Calu3 (cell line): Measurements from ENCODE around the gene AMBRA1. TPM values are rescaled to one million over a fixed set of nuclear protein-coding genes. Genes with fewer than 3 reads are reported as not detected.

Source experiments
- BruUV-seq: library from RNA; stranded (reverse); fragments of 400-500 nt; replicated peaks from 2 replicates; lab custom pipeline; 2021; lab: Mats Ljungman, UMichigan
- CTCF ChIA-PET: fragments of 300-600 bp; sonication (Branson Sonifier 250); formaldehyde crosslinking; loops from one replicate; lab custom pipeline; 2022; ENCODE audit warnings: antibody characterized with exemption; lab: Charles Lee
- DNase-seq: peaks from one replicate; pipeline ENCODE4 v3.0.0; 2022
- H3K27ac Mint-ChIP-seq: one replicate; pipeline ENCODE4 v1.8.0; 2022; ENCODE audit warnings: mixed read lengths; ENCODE audit not compliant: unreplicated experiment
- H3K27me3 Mint-ChIP-seq: one replicate; pipeline ENCODE4 v1.8.0; 2022; ENCODE audit warnings: mixed read lengths; ENCODE audit not compliant: unreplicated experiment
- H3K36me3 Mint-ChIP-seq: one replicate; pipeline ENCODE4 v1.8.0; 2022; ENCODE audit warnings: mild to moderate bottlenecking, moderate library complexity, mixed read lengths; ENCODE audit not compliant: insufficient read depth, unreplicated experiment
- H3K4me1 Mint-ChIP-seq: one replicate; pipeline ENCODE4 v1.8.0; 2022; ENCODE audit warnings: mild to moderate bottlenecking, low read depth, mixed read lengths; ENCODE audit not compliant: unreplicated experiment
- H3K4me3 Mint-ChIP-seq: one replicate; pipeline ENCODE4 v1.8.0; 2022; ENCODE audit warnings: mild to moderate bottlenecking, low read depth, moderate library complexity, mixed read lengths; ENCODE audit not compliant: unreplicated experiment
- H3K9me3 Mint-ChIP-seq: one replicate; pipeline ENCODE4 v1.8.0; 2022; ENCODE audit warnings: low read depth, mixed read lengths; ENCODE audit not compliant: unreplicated experiment
- CTCF ChIP-seq: fragments of 200-600 bp; IDR thresholded peaks from one replicate; pipeline ENCODE4 v1.8.0; 2022; ENCODE audit warnings: antibody characterized with exemption; ENCODE audit not compliant: unreplicated experiment
- intact Hi-C: fragments of 100-400 bp; cut with micrococcal nuclease; formaldehyde crosslinking; loops from one replicate; pipeline ENCODE4 v1.10.0; 2022; ENCODE audit not compliant: unreplicated experiment
- total RNA-seq: library from RNA; stranded (reverse); gene quantifications from 2 replicates; pipeline ENCODE4 v1.2.3, GENCODE V29; 2022

Gene AMBRA1
- total RNA-seq, 1 experiment from 2014 or later = 35.0 TPM

- Mint-ChIP-seq H3K4me1 (no peaks in the 10 kb centered on the region), H3K27ac (no peak overlapping the region), H3K9me3 (no peaks in the 10 kb centered on the region), H3K27me3 (no peaks in the 10 kb centered on the region), H3K4me3 (no peak overlapping the region), H3K36me3 (peaks cover 10% of the 10 kb centered on the region)
- no peak for DNase-seq
- CTCF ChIA-PET = no interaction called here
- no peak for TF ChIP-seq CTCF
- BruUV-seq = no TSS peak
- intact Hi-C loops = no loop called here
Observed at GRCh38 chr11:46512261-46512881, 81.5 kb downstream of the AMBRA1 start.

GRCh38 chr11:46511342-46511741 lies 82.5 kb downstream of the AMBRA1 start:
- intact Hi-C loops = no loop called here
- H3K4me3 Mint-ChIP-seq = no peak overlapping the region
- no peaks in the 10 kb centered on the region for H3K27me3 Mint-ChIP-seq
- TF ChIP-seq CTCF = no peak
- H3K4me1 Mint-ChIP-seq = no peaks in the 10 kb centered on the region
- no peaks in the 10 kb centered on the region for H3K9me3 Mint-ChIP-seq
- no TSS peak for BruUV-seq
- CTCF ChIA-PET = interaction anchor here (0.6 kb wide), 1 partner anchor 21 kb away, joined by 3 read pairs; no protein-coding TSS in a partner anchor
- H3K27ac Mint-ChIP-seq = no peak overlapping the region
- peaks cover 20% of the 10 kb centered on the region for H3K36me3 Mint-ChIP-seq
- no peak for DNase-seq

- CTCF ChIA-PET = interaction anchor here (0.8 kb wide), 1 partner anchor 19 kb away, joined by 3 read pairs; no protein-coding TSS in a partner anchor
Observed at GRCh38 chr11:46508360-46508759, 85.5 kb downstream of the AMBRA1 start.

GRCh38 chr11:46506483-46506791 lies 87.4 kb downstream of the AMBRA1 start:
- no peak for DNase-seq
- no peak overlapping the region for H3K4me3 Mint-ChIP-seq
- H3K9me3 Mint-ChIP-seq = no peaks in the 10 kb centered on the region
- intact Hi-C loops = no loop called here
- TF ChIP-seq CTCF = no peak
- no TSS peak for BruUV-seq
- H3K36me3 Mint-ChIP-seq = peaks cover 21% of the 10 kb centered on the region
- H3K27me3 Mint-ChIP-seq = no peaks in the 10 kb centered on the region
- CTCF ChIA-PET = no interaction called here
- H3K27ac Mint-ChIP-seq = no peak overlapping the region
- no peaks in the 10 kb centered on the region for H3K4me1 Mint-ChIP-seq

More at GRCh38 chr11:46508360-46508759, 85.5 kb downstream of the AMBRA1 start:
- Mint-ChIP-seq H3K27ac (no peak overlapping the region), H3K4me1 (no peaks in the 10 kb centered on the region), H3K36me3 (peaks cover 21% of the 10 kb centered on the region), H3K4me3 (no peak overlapping the region), H3K27me3 (no peaks in the 10 kb centered on the region), H3K9me3 (no peaks in the 10 kb centered on the region)
- intact Hi-C loops = no loop called here
- DNase-seq = no peak
- no TSS peak for BruUV-seq
- no peak for TF ChIP-seq CTCF
